HepG2 (cell line): ENCODE results near the gene COMT. TPM values are rescaled to one million over a fixed set of nuclear protein-coding genes. Genes with fewer than 3 reads are reported as not detected.

Experiments
- CHD4 ChIP-seq: fragments of 200-600 bp; sonication (generic); IDR thresholded peaks from 2 replicates; pipeline ENCODE4 v1.7.0; 2017; ENCODE audit warnings: mild to moderate bottlenecking, low read length, borderline replicate concordance
- ELF3 ChIP-seq: IDR thresholded peaks from 2 replicates; pipeline ENCODE4 v1.6.1; 2016; ENCODE audit warnings: missing genetic modification reagents, missing compliant biosample characterization
- HNRNPL ChIP-seq: fragments of 200-400 bp; formaldehyde crosslinking; IDR thresholded peaks from 2 replicates; pipeline ENCODE4 v1.6.1; 2017; ENCODE audit warnings: mild to moderate bottlenecking, low read depth, low read length
- KDM2A ChIP-seq: sonication (generic); formaldehyde crosslinking; IDR thresholded peaks from 2 replicates; pipeline ENCODE4 v1.4.0; 2020; ENCODE audit warnings: low read depth, missing genetic modification reagents, borderline replicate concordance
- MTA1 ChIP-seq: sonication (generic); formaldehyde crosslinking; IDR thresholded peaks from 2 replicates; pipeline ENCODE4 v1.4.0; 2020; ENCODE audit warnings: missing genetic modification reagents, mild to moderate bottlenecking, borderline replicate concordance
- NFE2L1 ChIP-seq: sonication (generic); formaldehyde crosslinking; IDR thresholded peaks from 2 replicates; pipeline ENCODE4 v1.4.0; 2020; ENCODE audit warnings: missing genetic modification reagents, mild to moderate bottlenecking, borderline replicate concordance
- TBX2 ChIP-seq: sonication (generic); formaldehyde crosslinking; IDR thresholded peaks from 2 replicates; pipeline ENCODE4 v1.5.0; 2020; ENCODE audit warnings: missing genetic modification reagents, mild to moderate bottlenecking, borderline replicate concordance
- ZMYM3 ChIP-seq: sonication (generic); formaldehyde crosslinking; IDR thresholded peaks from 2 replicates; pipeline ENCODE4 v1.5.1; 2020; ENCODE audit warnings: mild to moderate bottlenecking, missing genetic modification reagents
- ZNF329 ChIP-seq: sonication (generic); formaldehyde crosslinking; IDR thresholded peaks from 2 replicates; pipeline ENCODE4 v1.9.0; 2021; ENCODE audit warnings: low read depth, mild to moderate bottlenecking, missing genetic modification reagents
- ZNF337 ChIP-seq: sonication (generic); formaldehyde crosslinking; IDR thresholded peaks from 2 replicates; pipeline ENCODE4 v1.5.1; 2020; ENCODE audit warnings: missing genetic modification reagents, low read depth, mild to moderate bottlenecking, borderline replicate concordance
- ZNF350 ChIP-seq: sonication (generic); formaldehyde crosslinking; IDR thresholded peaks from 2 replicates; pipeline ENCODE4 v1.4.0; 2020; ENCODE audit warnings: mild to moderate bottlenecking, low read depth, missing genetic modification reagents, borderline replicate concordance
- ZNF674 ChIP-seq: sonication (generic); formaldehyde crosslinking; IDR thresholded peaks from 2 replicates; pipeline ENCODE4 v1.5.0; 2020; ENCODE audit warnings: low read depth, mild to moderate bottlenecking, missing genetic modification reagents
- polyA plus RNA-seq, 8 experiments: library from polyadenylated mRNA; depleted of rRNA in 3 of 8; stranded (reverse) in 7 of 8; unstranded in 1 of 8; fragments of >200 nt; fragmentation: Illumina TruSeq in 4 of 8; extraction: Trizol in 4 of 8; gene quantifications; 2 replicates each; pipeline versions ENCODE4 v1.2.1 to v1.2.3, GENCODE V29; 2011 to 2016; ENCODE audit warnings: low read depth in 4 of 8, missing spikeins in 1 of 8, mixed read lengths in 1 of 8; ENCODE audit not compliant: insufficient read depth in 1 of 8
- total RNA-seq, 5 experiments: library from RNA; depleted of rRNA; stranded (reverse); fragments of >200 nt; fragmentation: Illumina TruSeq; extraction: Trizol; gene quantifications; 2 replicates each; pipeline ENCODE4 v1.2.3, GENCODE V29; 2016; ENCODE audit warnings: low read depth in 1 of 5
- TF ChIP-seq, protein P1 (sequence below), 2 experiments: sonication (generic) in 1 of 2; formaldehyde crosslinking in 1 of 2; IDR thresholded peaks; 2 replicates each; pipeline versions ENCODE4 v1.6.1 to v1.9.0; 2014 to 2022; ENCODE audit warnings: antibody characterized with exemption in 1 of 2, borderline replicate concordance in 1 of 2, inconsistent platforms in 1 of 2, low read depth in 1 of 2, missing genetic modification reagents in 1 of 2
- TF ChIP-seq, protein P2 (sequence below): sonication (generic); formaldehyde crosslinking; IDR thresholded peaks from 2 replicates; pipeline ENCODE4 v1.8.0; 2022; ENCODE audit warnings: missing genetic modification reagents, mild to moderate bottlenecking, moderate library complexity, borderline replicate concordance
- TF ChIP-seq, protein P3 (sequence below): sonication (generic); formaldehyde crosslinking; IDR thresholded peaks from 2 replicates; pipeline ENCODE4 v1.4.0; 2020; ENCODE audit warnings: missing genetic modification reagents

The COMT gene
- total and polyA plus RNA-seq, 2 of the 13 experiments (the other 11 are each of a cell fraction or from before 2014, with no cell fraction given) = 156 to 162 TPM

DNA sequence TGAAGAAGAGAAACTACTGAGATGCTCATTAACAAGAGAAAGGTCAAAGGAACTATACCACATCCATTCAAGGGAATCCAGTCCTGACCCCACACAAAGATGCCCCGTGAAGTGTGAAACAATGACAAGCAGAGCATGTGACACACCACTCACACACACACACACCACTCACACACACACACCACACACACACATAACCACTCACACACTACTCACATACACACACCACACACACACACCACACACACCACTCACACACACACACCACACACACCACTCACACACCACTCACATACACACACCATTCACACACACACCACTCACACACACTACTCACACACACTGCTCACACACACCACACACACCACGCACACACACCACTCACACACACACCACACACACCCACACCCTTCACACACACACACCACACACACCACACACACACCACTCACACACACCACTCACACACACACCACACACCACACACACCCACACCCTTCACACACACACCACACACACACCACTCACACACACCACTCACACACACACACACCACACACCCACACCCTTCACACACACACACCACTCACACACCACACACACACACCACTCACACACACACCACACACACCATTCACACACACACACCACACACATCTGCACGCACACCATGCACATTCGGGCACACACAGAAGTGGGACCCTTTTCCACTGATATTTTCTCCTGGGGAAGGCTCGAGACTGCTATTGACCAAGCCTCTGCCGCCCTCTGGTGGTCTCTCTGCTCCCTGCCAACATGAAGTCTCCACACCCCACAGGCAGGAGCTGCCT, 32.0 kb upstream of the COMT start (continued):
- TF ChIP-seq, protein P1, sequence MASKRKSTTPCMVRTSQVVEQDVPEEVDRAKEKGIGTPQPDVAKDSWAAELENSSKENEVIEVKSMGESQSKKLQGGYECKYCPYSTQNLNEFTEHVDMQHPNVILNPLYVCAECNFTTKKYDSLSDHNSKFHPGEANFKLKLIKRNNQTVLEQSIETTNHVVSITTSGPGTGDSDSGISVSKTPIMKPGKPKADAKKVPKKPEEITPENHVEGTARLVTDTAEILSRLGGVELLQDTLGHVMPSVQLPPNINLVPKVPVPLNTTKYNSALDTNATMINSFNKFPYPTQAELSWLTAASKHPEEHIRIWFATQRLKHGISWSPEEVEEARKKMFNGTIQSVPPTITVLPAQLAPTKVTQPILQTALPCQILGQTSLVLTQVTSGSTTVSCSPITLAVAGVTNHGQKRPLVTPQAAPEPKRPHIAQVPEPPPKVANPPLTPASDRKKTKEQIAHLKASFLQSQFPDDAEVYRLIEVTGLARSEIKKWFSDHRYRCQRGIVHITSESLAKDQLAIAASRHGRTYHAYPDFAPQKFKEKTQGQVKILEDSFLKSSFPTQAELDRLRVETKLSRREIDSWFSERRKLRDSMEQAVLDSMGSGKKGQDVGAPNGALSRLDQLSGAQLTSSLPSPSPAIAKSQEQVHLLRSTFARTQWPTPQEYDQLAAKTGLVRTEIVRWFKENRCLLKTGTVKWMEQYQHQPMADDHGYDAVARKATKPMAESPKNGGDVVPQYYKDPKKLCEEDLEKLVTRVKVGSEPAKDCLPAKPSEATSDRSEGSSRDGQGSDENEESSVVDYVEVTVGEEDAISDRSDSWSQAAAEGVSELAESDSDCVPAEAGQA (IDR thresholded peaks at IDR 0.05; ENCODE audit: low read depth) = no peak
- TF ChIP-seq, protein P1 (CRISPR knock-in tag; IDR thresholded peaks at IDR 0.05; ENCODE audit: borderline replicate concordance) = no peak
- TF ChIP-seq, protein P2, sequence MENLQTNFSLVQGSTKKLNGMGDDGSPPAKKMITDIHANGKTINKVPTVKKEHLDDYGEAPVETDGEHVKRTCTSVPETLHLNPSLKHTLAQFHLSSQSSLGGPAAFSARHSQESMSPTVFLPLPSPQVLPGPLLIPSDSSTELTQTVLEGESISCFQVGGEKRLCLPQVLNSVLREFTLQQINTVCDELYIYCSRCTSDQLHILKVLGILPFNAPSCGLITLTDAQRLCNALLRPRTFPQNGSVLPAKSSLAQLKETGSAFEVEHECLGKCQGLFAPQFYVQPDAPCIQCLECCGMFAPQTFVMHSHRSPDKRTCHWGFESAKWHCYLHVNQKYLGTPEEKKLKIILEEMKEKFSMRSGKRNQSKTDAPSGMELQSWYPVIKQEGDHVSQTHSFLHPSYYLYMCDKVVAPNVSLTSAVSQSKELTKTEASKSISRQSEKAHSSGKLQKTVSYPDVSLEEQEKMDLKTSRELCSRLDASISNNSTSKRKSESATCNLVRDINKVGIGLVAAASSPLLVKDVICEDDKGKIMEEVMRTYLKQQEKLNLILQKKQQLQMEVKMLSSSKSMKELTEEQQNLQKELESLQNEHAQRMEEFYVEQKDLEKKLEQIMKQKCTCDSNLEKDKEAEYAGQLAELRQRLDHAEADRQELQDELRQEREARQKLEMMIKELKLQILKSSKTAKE = 0 out of 2 replicates have a peak, but pooled peaks have one; percentile 28
- TF ChIP-seq, protein P3, sequence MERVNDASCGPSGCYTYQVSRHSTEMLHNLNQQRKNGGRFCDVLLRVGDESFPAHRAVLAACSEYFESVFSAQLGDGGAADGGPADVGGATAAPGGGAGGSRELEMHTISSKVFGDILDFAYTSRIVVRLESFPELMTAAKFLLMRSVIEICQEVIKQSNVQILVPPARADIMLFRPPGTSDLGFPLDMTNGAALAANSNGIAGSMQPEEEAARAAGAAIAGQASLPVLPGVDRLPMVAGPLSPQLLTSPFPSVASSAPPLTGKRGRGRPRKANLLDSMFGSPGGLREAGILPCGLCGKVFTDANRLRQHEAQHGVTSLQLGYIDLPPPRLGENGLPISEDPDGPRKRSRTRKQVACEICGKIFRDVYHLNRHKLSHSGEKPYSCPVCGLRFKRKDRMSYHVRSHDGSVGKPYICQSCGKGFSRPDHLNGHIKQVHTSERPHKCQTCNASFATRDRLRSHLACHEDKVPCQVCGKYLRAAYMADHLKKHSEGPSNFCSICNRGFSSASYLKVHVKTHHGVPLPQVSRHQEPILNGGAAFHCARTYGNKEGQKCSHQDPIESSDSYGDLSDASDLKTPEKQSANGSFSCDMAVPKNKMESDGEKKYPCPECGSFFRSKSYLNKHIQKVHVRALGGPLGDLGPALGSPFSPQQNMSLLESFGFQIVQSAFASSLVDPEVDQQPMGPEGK (CRISPR knock-in tag) = peak; percentile 26; the same call in 1 of the 2 replicates
- peak; percentile 65; the same call in 1 of the 2 replicates for TF ChIP-seq ZNF350 (CRISPR knock-in tag)
- no peak for TF ChIP-seq ELF3
- TF ChIP-seq CHD4 = 0 out of 2 replicates have a peak, but pooled peaks have one; percentile 36
- peak; percentile 35; the same call in 1 of the 2 replicates for TF ChIP-seq MTA1 (CRISPR knock-in tag)
- peak; percentile 97 for TF ChIP-seq HNRNPL
- TF ChIP-seq ZNF329 (CRISPR knock-in tag) = 0 out of 2 replicates have a peak, but pooled peaks have one; percentile 43
- peak; percentile 36; the same call in 1 of the 2 replicates for TF ChIP-seq KDM2A (CRISPR knock-in tag)
- no peak for TF ChIP-seq ZNF337 (CRISPR knock-in tag)
- TF ChIP-seq TBX2 = no peak
- no peak for TF ChIP-seq ZNF674 (CRISPR knock-in tag)
- TF ChIP-seq ZMYM3 (CRISPR knock-in tag) = no peak
- 0 out of 2 replicates have a peak, but pooled peaks have one; percentile 31 for TF ChIP-seq NFE2L1
